Measurements from ENCODE around the gene FTL. TPM values are rescaled to one million over a fixed set of nuclear protein-coding genes. Genes with fewer than 3 reads are reported as not detected.

Gene FTL
- total RNA-seq, 3 donors from 2014 or later = 1,659 to 1,792 (median 1,691) TPM

GRCh38 chr19:48969276-48970138 is 4.4 kb downstream of the FTL start:
- ATAC-seq = no peak
- no peak for DNase-seq
- intact Hi-C loops (cut with DNase I, micrococcal nuclease) = loop anchor here in 1 of 2 donors (10.0 kb wide), 2 partner anchors 95 to 175 kb away; partner anchors contain the start of gene PPP1R15A
- no peak for TF ChIP-seq CTCF (IDR thresholded peaks at IDR 0.05)
- Histone ChIP-seq H3K36me3 (ENCODE audit: low read depth) (peaks cover 7% of the 10 kb centered on the region), H3K4me1 (ENCODE audit: low read depth) (peaks cover 17% of the 10 kb centered on the region), H3K4me3 (no peak overlapping the region), H3K9me3 (no peaks in the 10 kb centered on the region)

- intact Hi-C loops (cut with DNase I, micrococcal nuclease) = loop anchor here in 1 of 2 donors (10.0 kb wide), 1 partner anchor 175 kb away; no protein-coding TSS in a partner anchor
- no peak for TF ChIP-seq CTCF (IDR thresholded peaks at IDR 0.05)
Observed at GRCh38 chr19:48970139-48970766, 5.1 kb downstream of the FTL start.

GRCh38 chr19:48970923-48971395 is 5.8 kb downstream of the FTL start:
- intact Hi-C loops (cut with DNase I, micrococcal nuclease) = loop anchor here in 1 of 2 donors (10.0 kb wide), 1 partner anchor 176 kb away; no protein-coding TSS in a partner anchor

More at GRCh38 chr19:48970139-48970766, 5.1 kb downstream of the FTL start:
- H3K4me3 ChIP-seq = no peak overlapping the region
- no peak for DNase-seq
- no peaks in the 10 kb centered on the region for H3K9me3 ChIP-seq
- peaks cover 15% of the 10 kb centered on the region for H3K4me1 ChIP-seq (ENCODE audit: low read depth)
- no peak for ATAC-seq
- peaks cover 7% of the 10 kb centered on the region for H3K36me3 ChIP-seq (ENCODE audit: low read depth)

GRCh38 chr19:48975947-48976847 is 11.1 kb downstream of the FTL start:
- no peak for TF ChIP-seq CTCF (IDR thresholded peaks at IDR 0.05)
- H3K4me1 ChIP-seq (ENCODE audit: low read depth) = peaks cover 3% of the 10 kb centered on the region
- H3K36me3 ChIP-seq (ENCODE audit: low read depth) = peaks cover 7% of the 10 kb centered on the region
- DNase-seq (no peak), ATAC-seq (peak; percentile 39)
- no peaks in the 10 kb centered on the region for H3K9me3 ChIP-seq
- H3K4me3 ChIP-seq = no peak overlapping the region
- intact Hi-C loops (cut with DNase I, micrococcal nuclease) = loop anchor here in 1 of 2 donors (10.0 kb wide), 1 partner anchor 181 kb away; no protein-coding TSS in a partner anchor

More at GRCh38 chr19:48970923-48971395, 5.8 kb downstream of the FTL start:
- H3K9me3 ChIP-seq = no peaks in the 10 kb centered on the region
- DNase-seq (peak; percentile 80 to 92 (median 85)), ATAC-seq (peak; percentile 80)
- peak; percentile 83 for TF ChIP-seq CTCF (IDR thresholded peaks at IDR 0.05)
- H3K4me1 ChIP-seq (ENCODE audit: low read depth) = peaks cover 15% of the 10 kb centered on the region
- no peak overlapping the region for H3K4me3 ChIP-seq
- H3K36me3 ChIP-seq (ENCODE audit: low read depth) = peaks cover 7% of the 10 kb centered on the region

GRCh38 chr19:48977061-48977460 is 12.0 kb downstream of the FTL start:
- peaks cover 7% of the 10 kb centered on the region for H3K36me3 ChIP-seq (ENCODE audit: low read depth)
- no peak for DNase-seq

More at GRCh38 chr19:48977061-48977460, 12.0 kb downstream of the FTL start:
- no peak for TF ChIP-seq CTCF (IDR thresholded peaks at IDR 0.05)
- Histone ChIP-seq H3K4me3 (no peak overlapping the region), H3K4me1 (ENCODE audit: low read depth) (peaks cover 3% of the 10 kb centered on the region), H3K9me3 (no peaks in the 10 kb centered on the region)
- intact Hi-C loops (cut with DNase I, micrococcal nuclease) = loop anchor here in 1 of 2 donors (10.0 kb wide), 1 partner anchor 182 kb away; no protein-coding TSS in a partner anchor
- peak; percentile 77 for ATAC-seq

Data from mucosa of descending colon (tissue), 3 donors.